Fibroblast of pulmonary artery (primary cell): ENCODE data around the gene NCAM2.

Experiments
- DNase-seq: peaks from one replicate; pipeline ENCODE4 v3.0.0-alpha.2; 2010; ENCODE audit warnings: low read depth
- H3K4me3 ChIP-seq: replicated peaks from 2 replicates; pipeline ENCODE4 v1.5.1; 2011; ENCODE audit warnings: low read depth, mild to moderate bottlenecking, control low read depth, low read length, moderate library complexity
- TF ChIP-seq, protein P1 (sequence below): IDR thresholded peaks from 2 replicates; pipeline ENCODE4 v1.5.1; 2011; ENCODE audit warnings: mild to moderate bottlenecking, control low read depth, low read length, inconsistent platforms; ENCODE audit errors: missing control alignments

NCAM2 gene

GRCh38 chr21:21412096-21412495 lies 413.9 kb downstream of the NCAM2 start:
- no peak for DNase-seq
- TF ChIP-seq, protein P1, sequence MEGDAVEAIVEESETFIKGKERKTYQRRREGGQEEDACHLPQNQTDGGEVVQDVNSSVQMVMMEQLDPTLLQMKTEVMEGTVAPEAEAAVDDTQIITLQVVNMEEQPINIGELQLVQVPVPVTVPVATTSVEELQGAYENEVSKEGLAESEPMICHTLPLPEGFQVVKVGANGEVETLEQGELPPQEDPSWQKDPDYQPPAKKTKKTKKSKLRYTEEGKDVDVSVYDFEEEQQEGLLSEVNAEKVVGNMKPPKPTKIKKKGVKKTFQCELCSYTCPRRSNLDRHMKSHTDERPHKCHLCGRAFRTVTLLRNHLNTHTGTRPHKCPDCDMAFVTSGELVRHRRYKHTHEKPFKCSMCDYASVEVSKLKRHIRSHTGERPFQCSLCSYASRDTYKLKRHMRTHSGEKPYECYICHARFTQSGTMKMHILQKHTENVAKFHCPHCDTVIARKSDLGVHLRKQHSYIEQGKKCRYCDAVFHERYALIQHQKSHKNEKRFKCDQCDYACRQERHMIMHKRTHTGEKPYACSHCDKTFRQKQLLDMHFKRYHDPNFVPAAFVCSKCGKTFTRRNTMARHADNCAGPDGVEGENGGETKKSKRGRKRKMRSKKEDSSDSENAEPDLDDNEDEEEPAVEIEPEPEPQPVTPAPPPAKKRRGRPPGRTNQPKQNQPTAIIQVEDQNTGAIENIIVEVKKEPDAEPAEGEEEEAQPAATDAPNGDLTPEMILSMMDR: no peak
- no peak overlapping the region for H3K4me3 ChIP-seq

- DNase-seq: peak; percentile 72
- H3K4me3 ChIP-seq: no peak overlapping the region
- TF ChIP-seq, protein P1: no peak
Measured at GRCh38 chr21:21415741-21416140, 417.5 kb downstream of the NCAM2 start.

DNA sequence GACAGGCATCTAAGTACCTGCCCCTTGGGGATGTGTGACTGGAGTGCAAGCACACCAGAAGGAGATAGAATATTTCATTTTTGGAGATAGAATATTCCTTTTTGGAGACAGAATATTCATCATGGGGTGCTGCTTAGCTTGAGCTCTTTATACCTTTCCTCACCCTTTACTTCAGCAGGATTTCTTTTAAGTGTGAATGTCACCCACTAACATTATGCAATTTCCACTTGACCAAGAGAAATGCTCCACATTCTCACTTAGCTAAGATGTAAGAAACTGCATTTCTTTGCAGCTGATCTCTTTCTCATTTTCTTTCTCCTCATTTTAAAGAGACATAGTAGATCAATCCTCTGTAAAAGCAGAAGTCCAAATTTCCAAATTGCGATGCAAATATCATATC lies 436.7 kb downstream of the NCAM2 start:
- no peak for DNase-seq
- TF ChIP-seq, protein P1: no peak
- no peak overlapping the region for H3K4me3 ChIP-seq

DNA sequence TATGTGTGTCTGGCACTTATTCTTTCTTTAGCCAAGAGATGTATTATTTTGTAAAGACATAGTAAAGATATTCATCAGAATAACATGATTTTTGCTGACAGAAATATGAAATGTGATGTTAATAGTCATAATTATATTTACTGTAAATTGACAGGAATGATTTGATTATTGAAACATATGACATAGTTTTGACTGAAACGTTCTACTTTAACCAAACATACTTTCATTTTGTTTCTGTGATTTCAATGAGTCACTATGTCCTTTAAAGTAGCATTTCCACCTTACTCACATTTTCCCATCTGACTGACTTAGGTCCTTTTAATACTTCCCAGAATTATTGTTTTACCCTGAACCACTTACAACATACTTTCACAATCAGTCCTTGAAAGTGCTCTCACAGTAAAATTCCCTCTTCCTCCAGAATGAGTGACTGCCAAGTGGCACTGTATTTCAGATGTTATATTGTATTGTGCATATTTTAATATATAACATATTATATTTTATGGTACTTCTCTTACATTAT lies 437.9 kb downstream of the NCAM2 start:
- H3K4me3 ChIP-seq: no peak overlapping the region
- peak; percentile 74 for DNase-seq
- TF ChIP-seq, protein P1: no peak

DNA sequence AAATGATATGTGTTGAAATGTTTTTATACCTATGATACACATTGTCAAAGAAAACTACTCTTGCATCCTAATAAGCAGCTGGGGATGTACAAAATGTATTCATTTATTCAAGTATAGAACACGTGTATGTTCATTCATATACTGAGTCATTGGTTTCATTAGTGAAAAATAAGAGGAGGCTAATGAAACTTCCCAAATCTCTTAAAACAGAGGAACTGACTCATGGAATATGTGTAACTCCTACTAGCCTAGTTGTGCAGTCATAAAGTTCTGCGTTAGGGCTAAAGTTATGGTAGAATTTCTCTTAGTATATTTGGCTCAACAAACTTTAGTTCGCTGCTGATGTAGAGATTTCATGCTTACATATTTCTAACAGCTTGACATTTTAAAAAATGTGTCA lies 441.6 kb downstream of the NCAM2 start:
- H3K4me3 ChIP-seq: no peak overlapping the region
- DNase-seq: peak; percentile 42
- TF ChIP-seq, protein P1: no peak

- H3K4me3 ChIP-seq: no peak overlapping the region
- no peak for DNase-seq
- TF ChIP-seq, protein P1: no peak
Measured at GRCh38 chr21:21457077-21457476, 458.9 kb downstream of the NCAM2 start.

- TF ChIP-seq, protein P1: no peak
- no peak overlapping the region for H3K4me3 ChIP-seq
- DNase-seq: no peak
Measured at GRCh38 chr21:21458124-21458631, 460.0 kb downstream of the NCAM2 start.
